GM21529 (cell line): ENCODE results near the gene YY1AP1.
"Not testable (repeated sequence)": the region's sequence is repeated elsewhere in the genome, so short reads cannot be mapped to it uniquely, and the experiment has no call there.

Source experiments
- ATAC-seq: cut with Tn5 transposase; IDR thresholded peaks from one replicate; pipeline ENCODE4 v1.9.1; 2021; ENCODE audit not compliant: unreplicated experiment

The YY1AP1 gene, protein sequence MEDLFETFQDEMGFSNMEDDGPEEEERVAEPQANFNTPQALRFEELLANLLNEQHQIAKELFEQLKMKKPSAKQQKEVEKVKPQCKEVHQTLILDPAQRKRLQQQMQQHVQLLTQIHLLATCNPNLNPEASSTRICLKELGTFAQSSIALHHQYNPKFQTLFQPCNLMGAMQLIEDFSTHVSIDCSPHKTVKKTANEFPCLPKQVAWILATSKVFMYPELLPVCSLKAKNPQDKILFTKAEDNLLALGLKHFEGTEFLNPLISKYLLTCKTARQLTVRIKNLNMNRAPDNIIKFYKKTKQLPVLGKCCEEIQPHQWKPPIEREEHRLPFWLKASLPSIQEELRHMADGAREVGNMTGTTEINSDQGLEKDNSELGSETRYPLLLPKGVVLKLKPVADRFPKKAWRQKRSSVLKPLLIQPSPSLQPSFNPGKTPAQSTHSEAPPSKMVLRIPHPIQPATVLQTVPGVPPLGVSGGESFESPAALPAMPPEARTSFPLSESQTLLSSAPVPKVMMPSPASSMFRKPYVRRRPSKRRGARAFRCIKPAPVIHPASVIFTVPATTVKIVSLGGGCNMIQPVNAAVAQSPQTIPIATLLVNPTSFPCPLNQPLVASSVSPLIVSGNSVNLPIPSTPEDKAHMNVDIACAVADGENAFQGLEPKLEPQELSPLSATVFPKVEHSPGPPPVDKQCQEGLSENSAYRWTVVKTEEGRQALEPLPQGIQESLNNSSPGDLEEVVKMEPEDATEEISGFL

DNA sequence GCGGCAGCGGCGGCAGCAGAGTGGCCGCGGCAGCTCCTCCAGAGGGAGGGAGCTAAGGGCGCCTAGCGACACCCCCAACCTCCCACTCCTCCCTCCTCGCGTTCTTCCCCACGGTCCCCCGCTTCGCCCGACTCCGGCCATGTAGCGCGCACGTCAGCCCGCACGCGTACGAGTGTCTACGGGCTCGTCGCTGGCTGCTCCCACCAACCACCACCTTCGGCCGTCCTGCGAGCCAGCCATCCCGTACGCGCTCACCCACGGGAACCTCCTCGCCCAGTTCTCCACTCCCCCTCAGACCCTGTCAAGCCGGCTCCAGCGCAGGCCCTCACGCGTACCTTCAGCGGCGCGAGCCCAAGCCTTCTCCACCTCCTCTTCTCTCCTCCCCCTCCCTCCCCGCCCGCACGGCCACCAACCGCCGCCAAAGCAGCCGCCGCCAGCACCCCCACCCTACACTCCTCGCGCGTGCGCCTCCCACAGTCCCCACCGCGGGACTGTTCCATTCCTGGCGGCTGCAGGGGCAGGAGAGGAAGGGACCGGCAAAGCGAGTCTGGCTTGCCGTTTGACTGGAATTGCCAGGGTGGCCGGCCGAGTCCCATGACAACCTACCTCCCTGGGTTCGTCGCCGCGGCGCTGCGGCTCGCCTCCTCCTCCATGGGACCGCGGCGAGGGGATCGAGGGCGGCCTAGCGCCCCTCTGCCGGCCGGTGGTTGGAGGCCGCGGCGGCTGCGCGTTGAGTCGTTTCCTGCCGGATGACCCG lies at the start of gene YY1AP1:
TSS of gene YY1AP1 (minus strand) at position 451 of the 757 bp plus-strand sequence. CDS start 8,338 bp downstream, outside the sequence.
- peak; percentile 73 for ATAC-seq

DNA sequence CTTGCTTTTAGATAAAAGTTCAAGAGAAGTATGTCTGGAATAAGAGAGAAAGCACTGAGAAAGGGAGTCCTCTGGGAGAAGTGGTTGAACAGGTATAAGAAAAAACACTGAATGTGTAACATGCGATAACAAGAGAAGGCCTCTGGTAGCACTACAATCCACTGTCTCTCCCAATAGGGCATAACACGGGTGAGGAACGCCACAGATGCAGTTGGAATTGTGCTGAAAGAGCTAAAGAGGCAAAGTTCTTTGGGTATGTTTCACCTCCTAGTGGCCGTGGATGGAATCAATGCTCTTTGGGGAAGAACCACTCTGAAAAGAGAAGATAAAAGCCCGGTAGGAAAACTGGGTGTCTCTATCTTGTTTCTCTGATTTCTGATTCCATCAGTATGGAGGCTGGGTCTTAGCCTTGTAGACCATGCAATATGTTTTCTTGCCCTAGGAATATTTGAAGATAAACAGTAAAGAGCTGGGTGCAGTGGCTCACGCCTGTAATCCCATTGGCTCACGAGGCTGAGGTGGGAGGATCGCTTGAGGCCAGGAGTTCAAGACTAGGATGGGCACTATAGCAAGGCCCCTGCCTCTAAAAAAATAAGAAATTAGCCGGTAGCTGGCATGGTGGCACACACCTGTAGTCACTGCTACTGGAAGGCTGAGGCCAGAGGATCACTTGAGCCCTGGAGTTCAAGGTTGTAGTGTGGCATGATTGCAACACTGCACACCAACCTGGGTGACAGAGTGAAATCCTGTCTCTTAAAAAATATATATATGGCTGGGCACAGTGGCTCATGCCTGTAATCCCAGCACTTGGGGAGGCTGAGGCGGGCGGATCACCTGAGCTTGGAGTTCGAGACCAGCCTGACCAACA lies 40.7 kb upstream of the YY1AP1 start:
- ATAC-seq = no peak

DNA sequence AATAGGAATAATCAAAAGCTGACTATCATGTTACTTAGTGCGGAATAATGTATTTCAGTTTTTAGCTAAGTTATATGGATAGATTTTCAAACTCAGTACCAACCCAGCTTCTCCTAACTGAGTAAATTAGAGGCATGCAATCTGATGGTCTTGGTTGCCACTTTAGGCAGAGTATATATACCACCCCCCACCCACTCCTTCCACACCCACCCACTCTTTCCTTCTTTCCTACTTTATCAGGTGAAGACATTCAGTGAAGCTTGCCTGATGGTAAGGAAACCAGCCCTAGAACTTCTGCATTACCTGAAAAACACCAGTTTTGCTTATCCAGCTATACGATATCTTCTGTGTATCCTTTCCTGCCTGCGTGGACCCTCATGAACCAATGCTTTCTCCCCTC lies 36.6 kb upstream of the YY1AP1 start:
- ATAC-seq = no peak

DNA sequence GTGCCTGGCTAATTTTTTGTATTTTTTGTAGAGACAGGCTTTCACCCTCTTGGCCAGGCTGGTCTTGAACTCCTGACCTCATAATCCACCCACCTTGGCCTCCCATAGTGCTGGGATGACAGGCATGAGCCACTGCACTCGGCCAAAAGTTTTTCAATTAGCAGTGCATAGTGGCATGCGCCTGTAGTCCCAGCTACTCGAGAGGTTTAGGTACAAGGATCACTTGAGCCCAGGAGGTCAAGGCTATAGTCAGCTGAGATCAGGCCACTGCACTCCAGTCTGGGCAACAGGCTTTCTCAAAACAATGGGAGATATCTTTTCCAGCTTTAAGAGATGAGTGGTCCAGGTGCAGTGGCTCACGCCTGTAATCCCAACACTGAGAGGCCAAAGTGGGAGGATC lies 31.1 kb upstream of the YY1AP1 start:
- ATAC-seq = no peak

DNA sequence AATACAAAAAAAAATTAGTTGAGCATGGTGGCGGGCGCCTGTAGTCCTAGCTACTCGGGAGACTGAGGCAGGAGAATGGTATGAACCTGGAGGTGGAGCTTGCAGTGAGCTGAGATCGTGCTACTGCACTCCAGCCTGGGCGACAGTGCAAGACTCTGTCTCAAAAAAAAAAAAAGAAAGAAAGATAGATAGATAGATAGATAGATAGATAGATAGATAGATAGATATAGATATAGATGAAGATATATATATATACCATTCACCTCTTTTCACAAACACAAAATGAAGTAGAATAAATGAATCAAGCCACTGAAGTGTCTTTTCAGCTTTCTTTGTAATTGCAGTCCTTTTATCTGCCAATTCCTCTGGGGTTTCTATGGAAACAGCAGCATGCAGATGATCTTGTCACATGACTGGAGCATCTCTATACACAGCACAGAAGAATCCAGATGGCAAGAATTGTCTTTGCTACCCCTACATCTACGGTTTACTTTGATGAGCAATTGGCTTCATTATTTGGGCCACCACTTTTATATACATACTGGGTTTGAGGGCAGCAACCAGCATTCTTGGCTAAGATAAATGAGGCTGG lies 30.0 kb upstream of the YY1AP1 start:
- not testable (repeated sequence) for ATAC-seq

DNA sequence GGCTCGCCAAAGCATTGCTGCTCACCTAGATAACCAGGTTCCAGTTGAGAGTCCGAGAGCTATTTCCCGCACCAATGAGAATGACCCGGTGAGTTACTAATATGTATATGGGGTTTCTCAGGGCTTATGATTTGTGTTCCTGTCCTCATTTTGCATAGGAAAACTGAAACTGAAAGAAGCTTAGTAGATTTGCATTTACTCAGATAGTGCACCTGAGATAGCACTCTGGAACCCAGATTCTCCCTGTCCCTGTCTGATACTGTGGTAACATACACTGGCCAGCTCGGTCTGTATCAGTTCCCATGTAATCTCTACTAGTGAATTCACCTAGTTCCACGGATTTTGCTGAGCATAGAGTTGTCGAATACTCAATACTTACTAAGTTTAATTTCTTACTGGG lies 28.5 kb upstream of the YY1AP1 start:
- peak; percentile 79 for ATAC-seq

DNA sequence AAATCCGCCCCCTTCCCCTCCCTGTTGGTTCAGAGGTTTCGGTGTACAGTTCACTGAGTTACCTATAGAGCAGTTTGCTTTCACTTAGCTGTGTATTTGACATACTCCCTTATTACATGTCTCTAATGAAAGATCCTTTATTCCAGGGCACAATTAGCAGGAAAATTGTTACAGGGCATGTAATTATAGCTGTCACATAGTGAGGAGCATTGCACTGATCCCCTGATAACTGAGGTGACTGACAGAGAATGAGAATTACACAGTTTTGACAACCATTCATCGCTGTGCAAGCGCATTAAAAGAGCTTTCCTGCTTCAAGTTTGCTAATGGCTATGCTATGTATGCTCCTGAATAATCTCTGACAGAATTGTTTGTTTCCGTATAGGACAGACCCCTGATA lies 27.2 kb upstream of the YY1AP1 start:
- ATAC-seq = no peak

DNA sequence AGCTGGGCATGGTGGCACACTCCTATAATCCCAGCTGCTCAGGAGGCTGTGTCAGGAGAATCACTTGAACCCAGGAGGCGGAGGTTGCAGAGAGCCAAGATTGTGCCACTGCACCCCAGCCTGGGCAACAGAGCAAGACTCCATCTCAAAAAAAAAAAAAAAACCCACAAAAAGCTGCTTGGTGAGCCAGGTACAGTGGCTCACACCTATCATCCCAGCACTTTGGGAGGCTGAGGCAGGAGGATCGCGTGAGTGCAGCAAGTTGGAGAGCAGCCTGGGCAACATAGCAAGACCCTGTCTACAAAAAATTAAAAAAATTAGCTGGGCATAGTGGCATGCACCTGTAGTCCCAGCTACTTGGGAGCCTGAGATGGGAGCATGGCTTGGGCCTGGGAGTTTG lies 26.5 kb upstream of the YY1AP1 start:
- not testable (repeated sequence) for ATAC-seq

DNA sequence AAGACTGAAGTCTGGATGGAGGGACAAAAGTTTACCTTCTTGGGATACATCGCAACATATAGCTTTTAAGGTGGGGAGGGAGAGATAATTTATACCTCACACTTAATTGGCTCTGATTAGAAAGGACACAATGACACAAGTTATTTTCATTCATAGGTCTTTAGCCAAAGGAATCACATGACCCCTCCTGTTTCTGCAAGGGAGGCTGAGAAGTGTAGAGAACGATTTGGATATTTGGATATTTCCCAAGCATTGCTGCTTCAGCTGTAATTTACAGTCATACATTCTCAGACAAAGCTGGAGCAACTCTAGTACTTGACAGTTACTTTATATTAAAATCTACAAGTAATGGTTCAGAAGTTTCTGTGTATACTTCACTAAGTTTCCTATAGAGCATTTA lies 24.5 kb upstream of the YY1AP1 start:
- ATAC-seq = no peak

DNA sequence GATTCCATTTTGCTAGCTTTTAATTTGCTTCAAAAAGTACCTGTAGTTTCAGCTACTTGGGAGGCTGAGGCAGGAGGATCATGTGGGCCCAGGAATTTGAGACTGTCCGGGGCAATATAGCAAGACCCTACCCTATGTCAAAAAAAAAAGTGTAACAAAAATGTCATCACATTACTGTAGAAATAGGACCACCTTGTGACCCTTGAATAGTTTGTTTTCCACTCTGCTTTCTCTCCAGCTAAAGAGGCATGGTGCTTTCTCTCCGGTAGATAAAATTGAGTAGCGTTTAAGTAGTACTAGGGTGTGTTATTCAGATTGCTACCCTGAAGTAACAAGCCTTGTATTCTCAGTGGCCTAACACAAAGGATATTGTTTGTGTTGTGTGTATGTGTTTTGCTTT lies 24.1 kb upstream of the YY1AP1 start:
- not testable (repeated sequence) for ATAC-seq

DNA sequence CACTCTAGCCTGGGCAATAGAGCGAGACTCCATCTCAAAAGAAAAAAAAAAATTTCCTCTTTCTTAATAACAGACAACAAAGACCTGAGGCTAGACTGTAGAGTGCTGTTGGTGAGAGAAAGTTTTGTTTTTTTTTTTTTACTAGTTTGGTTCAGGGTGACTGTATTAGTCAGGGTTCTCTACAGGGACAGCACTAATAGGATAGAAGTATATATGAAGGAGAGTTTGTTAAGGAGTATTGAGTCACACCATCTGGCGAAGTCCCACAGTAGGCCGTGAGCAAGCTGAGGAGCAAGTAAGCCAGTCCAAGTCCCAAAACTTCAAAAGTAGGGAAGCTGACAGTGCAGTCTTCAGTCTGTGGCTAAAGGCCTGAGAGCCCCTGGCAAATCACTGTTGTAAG lies 22.9 kb upstream of the YY1AP1 start:
- not testable (repeated sequence) for ATAC-seq

DNA sequence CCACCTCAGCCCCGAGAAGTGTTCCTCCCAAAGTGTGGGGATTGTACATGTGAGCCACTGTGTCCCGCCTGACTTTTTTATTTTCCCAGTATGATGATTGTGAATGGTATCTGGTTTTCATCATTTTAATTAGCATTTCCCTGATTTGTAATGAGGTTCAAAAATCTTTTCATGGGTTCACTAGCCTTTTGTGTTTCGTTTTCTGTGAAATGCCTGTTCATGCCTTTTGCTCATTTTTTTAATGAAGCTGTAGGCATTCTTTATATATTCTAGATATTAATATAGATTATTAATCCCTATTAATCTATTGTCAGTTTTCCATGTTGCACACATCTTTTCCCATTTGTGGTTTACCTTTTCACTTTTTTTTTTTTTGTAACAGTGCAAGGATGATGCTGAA lies 20.8 kb upstream of the YY1AP1 start:
- ATAC-seq = no peak

DNA sequence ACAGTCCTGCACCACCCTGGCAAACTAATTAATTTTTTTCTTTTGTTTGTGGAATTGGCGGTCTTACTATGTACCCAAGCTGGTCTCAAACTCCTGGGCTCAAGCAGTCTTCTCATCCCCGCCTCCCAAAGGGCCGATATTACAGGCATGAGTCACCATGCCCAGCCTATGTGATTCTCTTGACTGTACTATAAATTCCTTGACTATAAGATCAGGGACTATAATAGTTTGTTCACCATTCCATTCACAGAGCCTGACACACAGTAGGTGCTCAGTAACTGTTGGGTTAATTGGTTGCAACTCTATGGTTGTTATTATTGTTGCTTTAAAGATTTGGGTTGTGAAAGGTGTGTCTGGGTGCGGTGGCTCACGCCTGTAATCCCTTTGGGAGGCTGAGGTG lies 17.6 kb upstream of the YY1AP1 start:
- no peak for ATAC-seq

DNA sequence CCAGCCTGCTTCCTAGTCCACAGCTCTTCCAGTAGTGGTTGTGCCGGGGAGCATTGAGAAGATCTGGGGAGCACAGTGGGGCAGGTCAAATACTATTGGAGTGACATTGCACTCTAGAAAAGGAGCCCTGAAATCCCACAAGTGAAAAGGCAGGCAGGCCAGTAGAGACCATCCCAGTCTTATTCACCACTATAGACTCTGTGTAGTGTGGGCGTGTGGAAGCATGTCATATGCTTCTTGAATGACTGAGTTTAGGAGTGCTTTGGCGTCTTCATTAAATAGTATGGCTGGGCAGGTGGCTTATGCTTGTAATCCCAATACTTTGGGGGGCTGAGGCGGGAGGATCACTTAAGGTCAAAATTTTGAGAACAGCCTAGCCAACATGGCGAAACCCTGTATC lies 15.8 kb upstream of the YY1AP1 start:
- ATAC-seq = not testable (repeated sequence)

DNA sequence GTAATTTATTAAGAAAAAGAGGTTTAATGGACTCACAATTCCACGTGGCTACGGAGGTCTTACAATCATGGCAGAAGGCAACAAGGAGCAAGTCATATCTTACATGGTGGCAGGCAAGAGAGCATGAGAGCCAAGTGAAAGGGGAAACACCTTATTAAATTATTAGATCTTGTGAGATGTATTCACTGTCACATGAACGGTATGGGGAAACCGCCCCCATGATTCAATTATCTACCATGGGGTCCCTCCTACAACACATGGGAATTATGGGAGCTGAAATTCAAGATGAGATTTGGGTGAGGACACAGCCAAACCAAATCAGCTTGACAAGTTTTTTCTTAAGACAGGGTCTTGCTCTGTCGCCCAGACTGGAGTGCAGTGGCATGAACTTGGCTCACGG lies 14.6 kb upstream of the YY1AP1 start:
- ATAC-seq = no peak

DNA sequence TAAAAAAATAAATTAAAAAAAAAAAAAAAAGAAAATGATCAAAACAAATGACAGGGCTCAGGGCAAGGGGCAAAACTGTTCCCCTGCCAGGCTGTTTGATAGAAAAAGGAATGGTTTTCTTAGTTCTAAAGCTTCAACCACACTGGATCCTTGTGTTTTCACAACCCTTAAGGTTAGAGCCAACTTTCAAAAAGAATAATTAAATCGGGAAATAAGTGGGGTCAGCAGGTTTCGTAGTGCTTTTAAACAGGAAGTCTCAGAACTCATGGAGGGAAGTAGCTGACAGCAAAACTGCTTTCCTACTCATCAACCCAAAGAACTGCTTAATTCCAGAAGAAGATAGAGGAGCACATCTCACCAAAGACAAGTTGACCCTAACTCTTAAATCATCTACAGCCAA lies 13.1 kb upstream of the YY1AP1 start:
- not testable (repeated sequence) for ATAC-seq

DNA sequence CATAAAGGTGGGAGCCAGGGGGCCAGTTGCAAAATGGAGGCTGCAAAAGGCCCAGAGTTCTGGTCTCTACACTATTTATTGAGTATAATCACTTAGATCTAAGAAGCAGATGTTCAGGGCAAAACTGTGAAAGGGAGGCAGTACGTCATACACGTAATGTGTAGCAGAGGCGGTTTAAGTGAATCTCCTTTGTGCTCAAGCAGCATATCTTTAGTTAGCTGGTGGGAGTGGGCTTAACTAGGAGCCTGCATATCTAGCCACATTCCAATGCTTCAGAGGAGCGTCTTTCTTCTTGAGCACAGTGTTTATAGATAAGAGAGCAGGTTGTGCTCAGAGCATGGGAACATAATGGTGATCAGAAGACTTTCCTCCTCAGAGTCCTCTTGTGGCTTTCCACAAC lies 10.5 kb upstream of the YY1AP1 start:
- not testable (repeated sequence) for ATAC-seq

DNA sequence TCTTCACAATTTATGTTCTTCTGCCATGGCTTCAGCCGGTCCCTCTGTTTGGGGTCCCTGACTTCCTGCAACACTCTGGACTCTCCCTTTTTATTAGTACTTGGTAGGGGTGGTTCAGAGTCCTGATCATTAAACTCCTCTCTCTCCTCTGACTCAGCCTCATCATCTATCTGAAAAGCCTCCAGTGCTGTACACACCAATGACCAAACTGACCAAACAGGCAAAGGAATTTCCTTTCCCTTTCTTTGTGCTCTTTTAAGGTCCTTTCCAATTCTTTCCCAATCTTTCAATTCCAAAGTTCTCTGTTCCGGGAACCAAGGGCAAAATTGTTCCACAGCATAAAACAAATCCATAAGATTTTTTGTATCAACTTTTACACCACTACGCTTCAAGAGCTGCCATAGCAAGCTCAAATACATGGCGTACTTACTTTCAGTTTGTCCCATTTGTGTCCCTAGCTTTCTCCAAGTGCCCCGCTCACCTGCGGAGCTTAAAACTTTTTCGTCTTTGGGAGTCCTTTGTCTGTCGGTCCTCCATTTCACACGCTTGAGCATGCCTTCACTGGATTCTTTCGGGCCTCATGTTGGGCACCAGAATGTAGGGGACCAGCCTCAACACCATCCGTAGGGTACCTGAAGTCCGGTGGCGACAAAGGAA lies 9.9 kb upstream of the YY1AP1 start:
- ATAC-seq = no peak

DNA sequence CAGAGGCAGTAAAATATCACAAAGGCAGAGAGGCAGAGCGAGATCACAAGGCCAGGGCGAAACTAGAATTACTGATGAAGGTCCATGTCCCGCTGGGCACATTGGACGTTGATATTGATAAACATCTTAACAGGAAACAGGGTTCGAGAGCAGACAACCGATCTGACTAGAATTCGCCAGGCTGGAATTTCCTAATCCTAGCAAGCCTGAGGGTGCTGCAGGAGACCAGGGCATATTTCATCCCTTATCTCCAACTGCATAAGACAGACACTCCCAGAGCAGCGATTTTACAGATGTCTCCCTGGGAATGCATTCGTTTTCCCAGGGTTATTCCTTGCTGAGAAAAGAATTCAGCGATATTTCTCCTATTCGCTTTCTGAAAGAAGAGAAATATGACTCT lies 9.0 kb upstream of the YY1AP1 start:
- ATAC-seq = not testable (repeated sequence)

DNA sequence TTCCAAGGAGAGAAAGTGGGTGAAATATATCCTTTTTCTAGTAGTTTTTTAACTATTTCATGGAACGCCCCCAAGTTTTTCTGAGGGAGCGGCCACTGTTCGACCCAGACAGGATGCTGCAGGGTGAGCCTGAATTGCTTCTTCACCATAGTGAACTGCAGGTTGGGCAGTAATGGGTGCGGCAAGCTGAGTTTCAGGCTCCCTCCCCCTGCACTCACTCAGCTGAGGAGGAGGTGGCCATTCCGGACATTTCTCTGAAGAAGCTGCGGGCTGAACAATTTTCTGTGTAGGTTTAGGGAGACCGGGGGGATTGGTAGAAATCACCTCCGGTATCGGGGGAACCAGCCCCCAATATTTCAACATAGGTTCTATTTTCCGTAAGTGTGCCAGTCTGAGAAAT lies 8.5 kb upstream of the YY1AP1 start:
- no peak for ATAC-seq
